Gastrocnemius medialis (tissue), 4 donors: ENCODE measurements around the gene SREBF1. TPM values are rescaled to one million over a fixed set of nuclear protein-coding genes. Genes with fewer than 3 reads are reported as not detected.

Experiments
- ATAC-seq, 2 donors: fragments of 150-250 bp; one replicate each; pipeline ENCODE4 v1.9.1; 2016
- DNase-seq, 2 donors: peaks; one replicate each; pipeline ENCODE4 v3.0.0-alpha.2; 2019
- H3K27ac ChIP-seq, 4 donors: fragments of 200-600 bp; sonication (generic); 1 replicate in 1 of 4; 2 replicates in 3 of 4; pipeline ENCODE4 v1.5.1; 2016 to 2018; ENCODE audit warnings: mild to moderate bottlenecking in 2 of 4, moderate library complexity in 1 of 4
- H3K27me3 ChIP-seq, 3 donors: fragments of 200-600 bp; sonication (generic) in 2 of 3; 1 replicate in 1 of 3; 2 replicates in 2 of 3; pipeline versions ENCODE4 v1.5.1 to v1.6.0; 2016 to 2019; ENCODE audit warnings: mild to moderate bottlenecking in 1 of 3, moderate library complexity in 1 of 3
- H3K36me3 ChIP-seq, 2 donors: fragments of 200-600 bp; sonication (generic) in 1 of 2; one replicate each; pipeline ENCODE4 v1.5.1; 2017 to 2018
- H3K4me1 ChIP-seq, 2 donors: fragments of 200-600 bp; sonication (generic) in 1 of 2; one replicate each; pipeline ENCODE4 v1.5.1; 2016 to 2017; ENCODE audit warnings: mild to moderate bottlenecking in 2 of 2
- H3K4me3 ChIP-seq, 4 donors: fragments of 200-600 bp; sonication (generic) in 3 of 4; 1 replicate in 1 of 4; 2 replicates in 3 of 4; pipeline ENCODE4 v1.5.1; 2016 to 2019; ENCODE audit warnings: mild to moderate bottlenecking in 2 of 4
- H3K9me3 ChIP-seq, 3 donors: fragments of 200-600 bp; sonication (generic) in 2 of 3; 1 replicate in 1 of 3; 2 replicates in 2 of 3; pipeline ENCODE4 v1.5.1; 2016 to 2019
- POLR2A ChIP-seq, 2 donors: fragments of 450-650 bp; IDR thresholded peaks; one replicate each; pipeline ENCODE4 v1.6.1; 2017; ENCODE audit warnings: antibody characterized with exemption in 2 of 2, mild to moderate bottlenecking in 2 of 2, moderate library complexity in 2 of 2
- in situ Hi-C, 4 donors: fragments of 200-750 bp; cut with MboI; loops; one replicate each; pipeline versions ENCODE4 v1.15.0 to v1.8.0; 2017; ENCODE audit warnings: low sequenced_read_pairs in 4 of 4
- intact Hi-C: fragments of 100-400 bp; cut with DNase I; formaldehyde crosslinking; loops from one replicate; pipeline ENCODE4 v1.15.1; 2023; ENCODE audit warnings: low total_unique reads
- total RNA-seq, 4 donors: library from RNA; depleted of rRNA; stranded (reverse); fragments of >200 nt; gene quantifications; one replicate each; pipeline versions ENCODE4 v1.1.0 to v1.2.3, GENCODE V29; 2016
- TF ChIP-seq, protein P1 (sequence below), 5 experiments: fragments of 450-650 bp in 3 of 5; fragments of 200-600 bp in 2 of 5; sonication (generic) in 2 of 5; IDR thresholded peaks in 4 of 5; conservative IDR thresholded peaks in 1 of 5; 1 replicate in 4 of 5; 2 replicates in 1 of 5; pipeline ENCODE4 v1.5.1; 2016 to 2019; ENCODE audit warnings: antibody characterized with exemption in 5 of 5, mild to moderate bottlenecking in 3 of 5, moderate library complexity in 3 of 5

SREBF1 gene
- total RNA-seq, 4 donors from 2014 or later = 11.1 to 64.5 (median 32.3) TPM

- ATAC-seq (no peak), DNase-seq (no peak)
- peaks cover 0 to 8% of the 10 kb centered on the region in 2 donors for H3K36me3 ChIP-seq
- no peak overlapping the region for H3K27ac ChIP-seq
- intact Hi-C loops = no loop called here
- H3K27me3 ChIP-seq = no peaks in the 10 kb centered on the region
- no peak for TF ChIP-seq POLR2A (IDR thresholded peaks at IDR 0.05)
- TF ChIP-seq, protein P1, sequence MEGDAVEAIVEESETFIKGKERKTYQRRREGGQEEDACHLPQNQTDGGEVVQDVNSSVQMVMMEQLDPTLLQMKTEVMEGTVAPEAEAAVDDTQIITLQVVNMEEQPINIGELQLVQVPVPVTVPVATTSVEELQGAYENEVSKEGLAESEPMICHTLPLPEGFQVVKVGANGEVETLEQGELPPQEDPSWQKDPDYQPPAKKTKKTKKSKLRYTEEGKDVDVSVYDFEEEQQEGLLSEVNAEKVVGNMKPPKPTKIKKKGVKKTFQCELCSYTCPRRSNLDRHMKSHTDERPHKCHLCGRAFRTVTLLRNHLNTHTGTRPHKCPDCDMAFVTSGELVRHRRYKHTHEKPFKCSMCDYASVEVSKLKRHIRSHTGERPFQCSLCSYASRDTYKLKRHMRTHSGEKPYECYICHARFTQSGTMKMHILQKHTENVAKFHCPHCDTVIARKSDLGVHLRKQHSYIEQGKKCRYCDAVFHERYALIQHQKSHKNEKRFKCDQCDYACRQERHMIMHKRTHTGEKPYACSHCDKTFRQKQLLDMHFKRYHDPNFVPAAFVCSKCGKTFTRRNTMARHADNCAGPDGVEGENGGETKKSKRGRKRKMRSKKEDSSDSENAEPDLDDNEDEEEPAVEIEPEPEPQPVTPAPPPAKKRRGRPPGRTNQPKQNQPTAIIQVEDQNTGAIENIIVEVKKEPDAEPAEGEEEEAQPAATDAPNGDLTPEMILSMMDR (IDR thresholded peaks at IDR 0.05 in 4 of 5, conservative IDR thresholded peaks at IDR 0.05 in 1 of 5) = no peak
- in situ Hi-C loops = loop anchor here (5.0 to 25.0 kb wide), 4 partner anchors 44 to 169 kb away; partner anchors contain the start of gene RAI1 (in 3 of the 4)
- no peak overlapping the region for H3K4me3 ChIP-seq
- no peaks in the 10 kb centered on the region for H3K9me3 ChIP-seq
- peaks cover 4 to 5% of the 10 kb centered on the region in 2 donors for H3K4me1 ChIP-seq
Measured at GRCh38 chr17:17856386-17856785, 19.6 kb upstream of the SREBF1 start.

- Histone ChIP-seq H3K27ac (no peak overlapping the region), H3K4me1 (peaks cover 4 to 7% of the 10 kb centered on the region in 2 donors), H3K4me3 (no peak overlapping the region), H3K9me3 (no peaks in the 10 kb centered on the region), H3K27me3 (no peaks in the 10 kb centered on the region), H3K36me3 (peaks cover 0 to 6% of the 10 kb centered on the region in 2 donors)
- DNase-seq (no peak), ATAC-seq (no peak)
- TF ChIP-seq, protein P1 (IDR thresholded peaks at IDR 0.05 in 4 of 5, conservative IDR thresholded peaks at IDR 0.05 in 1 of 5) = no peak
- no peak for TF ChIP-seq POLR2A (IDR thresholded peaks at IDR 0.05)
- intact Hi-C loops (no loop called here), in situ Hi-C loops (loop anchor here (5.0 to 25.0 kb wide), 4 partner anchors 44 to 169 kb away; partner anchors contain the start of gene RAI1 (in 3 of the 4))
Measured at GRCh38 chr17:17855976-17856375, 19.2 kb upstream of the SREBF1 start.

DNA sequence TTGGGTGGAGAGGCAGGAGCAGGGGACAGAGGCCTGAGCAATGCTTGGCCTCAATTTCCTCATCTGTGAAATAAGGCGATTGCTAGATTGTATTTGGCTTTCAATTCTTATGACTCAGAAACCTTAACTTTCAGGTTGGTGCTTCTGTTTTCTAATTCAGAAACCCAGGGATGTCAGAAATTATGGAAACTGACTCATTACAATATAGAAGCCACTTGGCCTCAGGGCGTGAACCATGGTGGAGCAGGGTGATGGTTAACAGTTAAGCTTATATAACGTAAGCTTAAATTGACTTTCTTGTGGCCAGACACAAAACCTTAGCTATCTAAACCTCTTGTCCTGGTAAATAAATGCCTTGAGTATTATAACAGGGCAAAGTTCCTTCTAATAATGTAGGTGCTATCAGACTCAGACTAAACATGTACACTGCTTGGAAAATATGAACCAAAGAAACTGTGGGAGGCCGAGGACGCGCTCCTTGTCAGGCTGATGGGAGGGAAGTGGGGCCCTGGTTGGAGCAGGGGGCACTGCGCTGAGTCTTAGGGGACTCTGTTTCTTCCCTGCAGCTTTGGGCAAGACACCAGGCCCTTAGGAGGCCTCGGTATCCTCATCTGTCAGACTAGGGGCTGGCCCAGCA is 17.1 kb upstream of the SREBF1 start:
- Histone ChIP-seq H3K9me3 (no peaks in the 10 kb centered on the region), H3K4me3 (no peak overlapping the region), H3K27ac (no peak overlapping the region), H3K27me3 (no peaks in the 10 kb centered on the region), H3K36me3 (peaks cover 0 to 6% of the 10 kb centered on the region in 2 donors), H3K4me1 (peaks cover 18 to 23% of the 10 kb centered on the region in 2 donors)
- DNase-seq (no peak), ATAC-seq (no peak)
- in situ Hi-C loops = loop anchor here in 3 of 4 donors (25.0 kb wide), 1 partner anchor 167 kb away; the partner anchor contains the start of gene RAI1 (in 3 of the 3)
- intact Hi-C loops = loop anchor here (5.0 kb wide), 1 partner anchor 162 kb away; no protein-coding TSS in a partner anchor
- TF ChIP-seq, protein P1 (IDR thresholded peaks at IDR 0.05 in 4 of 5, conservative IDR thresholded peaks at IDR 0.05 in 1 of 5) = no peak
- TF ChIP-seq POLR2A (IDR thresholded peaks at IDR 0.05) = no peak

GRCh38 chr17:17852930-17853329 is 16.1 kb upstream of the SREBF1 start:
- Histone ChIP-seq H3K4me3 (no peak overlapping the region), H3K36me3 (peaks cover 0 to 6% of the 10 kb centered on the region in 2 donors), H3K9me3 (no peaks in the 10 kb centered on the region), H3K27ac (peak overlapping the region in 1 of 4 donors; percentile 17), H3K27me3 (no peaks in the 10 kb centered on the region), H3K4me1 (peaks cover 23 to 29% of the 10 kb centered on the region in 2 donors)
- TF ChIP-seq, protein P1 (IDR thresholded peaks at IDR 0.05 in 4 of 5, conservative IDR thresholded peaks at IDR 0.05 in 1 of 5) = no peak
- TF ChIP-seq POLR2A (IDR thresholded peaks at IDR 0.05) = no peak
- no peak for ATAC-seq
- DNase-seq = no peak
- intact Hi-C loops (loop anchor here (5.0 kb wide), 1 partner anchor 161 kb away; no protein-coding TSS in a partner anchor), in situ Hi-C loops (loop anchor here in 3 of 4 donors (25.0 kb wide), 1 partner anchor 166 kb away; the partner anchor contains the start of gene RAI1 (in 3 of the 3))
